OCI-M2 (cell line): ENCODE measurements around the gene CHST2.
"Not testable (repeated sequence)": the region's sequence is repeated elsewhere in the genome, so short reads cannot be mapped to it uniquely, and the experiment has no call there.

ENCODE experiments used
- DNase-seq: peaks from one replicate; lab custom pipeline; 2025; ENCODE audit not compliant: unreplicated experiment; lab: John Stamatoyannopoulos, UW

The CHST2 gene

DNA sequence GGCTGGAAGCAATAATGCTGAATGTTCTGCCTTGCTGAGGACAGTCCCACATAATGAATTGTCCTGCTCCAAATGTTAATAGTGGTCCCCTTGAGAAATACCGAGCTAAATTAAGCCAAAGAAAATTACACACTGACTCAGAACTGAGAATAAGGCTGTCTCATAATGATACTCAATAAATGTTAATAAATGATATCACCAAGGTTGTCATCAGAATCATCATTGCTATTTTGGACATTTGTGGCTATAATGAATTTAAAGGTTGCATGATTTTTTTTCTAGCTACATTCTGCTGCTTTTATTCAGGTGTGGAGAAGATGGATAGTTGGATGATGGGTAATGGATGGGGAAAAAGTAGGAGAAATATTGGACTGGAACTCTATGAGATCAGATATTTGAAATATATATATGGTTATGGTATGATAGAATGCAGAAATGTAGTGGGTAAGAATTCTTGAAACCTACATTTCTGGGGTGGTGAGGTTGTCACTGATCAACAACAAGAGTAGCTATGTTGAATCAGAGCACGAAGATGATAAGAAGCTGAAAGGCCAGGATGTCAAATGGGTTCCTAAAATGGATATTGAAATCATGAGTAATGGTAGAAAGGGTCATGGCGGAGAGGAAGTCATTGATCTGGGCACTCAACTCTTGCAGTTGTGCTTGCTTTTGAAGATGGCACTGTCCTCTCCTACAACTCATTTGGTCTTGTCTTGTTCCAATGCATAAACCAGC is 12.8 kb downstream of the CHST2 start:
- DNase-seq = no peak

DNA sequence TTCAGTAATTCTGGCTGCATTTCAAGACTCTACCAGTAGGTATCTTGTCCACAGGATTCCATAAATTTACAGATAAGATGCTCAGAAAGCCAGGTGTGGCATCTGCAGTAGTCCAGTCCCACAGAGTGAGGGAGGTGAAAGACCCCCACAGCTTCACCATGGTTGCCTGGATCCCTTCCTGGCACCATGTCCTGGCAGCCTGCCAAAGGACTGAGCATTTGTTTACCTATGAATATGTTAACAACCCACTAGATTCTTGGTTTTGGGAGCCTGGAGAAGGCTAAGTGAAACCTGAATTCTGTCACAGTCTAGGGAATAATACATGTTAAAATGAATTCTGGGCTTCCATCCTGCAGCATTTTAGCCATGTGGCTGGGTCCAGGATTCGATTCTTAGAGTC is 14.9 kb downstream of the CHST2 start:
- no peak for DNase-seq

DNA sequence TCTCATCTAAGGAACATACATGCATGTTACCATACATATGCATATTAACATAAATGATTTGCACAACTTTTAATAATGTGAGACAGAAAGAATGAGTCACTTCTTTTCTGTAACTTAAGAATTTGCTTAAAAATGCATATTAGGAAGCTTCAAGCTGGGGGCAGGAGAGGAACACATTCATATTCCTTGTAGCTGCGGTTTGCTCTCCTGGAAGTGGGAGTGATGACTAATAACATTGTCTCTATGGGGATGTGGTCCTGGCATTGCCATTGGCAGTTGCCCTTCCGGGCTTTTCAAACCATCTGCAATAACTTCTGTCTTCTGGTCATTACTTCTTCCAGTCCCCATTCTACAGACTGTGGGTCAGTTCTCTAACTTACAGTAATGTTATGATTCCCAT is 15.6 kb downstream of the CHST2 start:
- no peak for DNase-seq

DNA sequence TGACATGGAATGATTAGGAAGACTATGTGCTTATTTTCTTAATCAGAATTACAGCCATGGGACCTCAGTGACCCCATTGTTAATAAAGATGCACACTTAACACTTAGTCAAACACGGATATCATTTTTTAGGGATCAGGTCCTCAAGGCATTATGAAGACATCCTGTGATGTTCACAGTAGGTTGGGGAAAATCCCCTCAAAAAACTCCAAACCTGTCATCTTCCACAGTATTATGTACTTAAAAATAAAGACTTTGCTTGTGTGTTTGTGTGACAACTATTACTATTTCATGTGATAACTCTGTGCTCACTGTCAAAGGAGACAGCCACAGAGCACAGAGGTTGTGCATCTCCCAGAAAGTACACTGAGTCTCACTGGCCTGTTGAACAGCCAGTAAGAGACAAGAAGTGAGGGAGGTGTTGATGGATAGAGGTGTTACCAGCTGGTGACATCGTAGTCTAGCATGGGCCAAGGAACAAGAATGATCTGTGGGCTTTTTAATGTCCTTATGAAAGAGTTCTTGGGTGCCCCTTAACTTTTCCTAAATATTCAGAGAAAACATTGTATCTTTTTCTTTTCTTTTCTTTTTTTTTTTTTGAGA is 18.0 kb downstream of the CHST2 start:
- no peak for DNase-seq

DNA sequence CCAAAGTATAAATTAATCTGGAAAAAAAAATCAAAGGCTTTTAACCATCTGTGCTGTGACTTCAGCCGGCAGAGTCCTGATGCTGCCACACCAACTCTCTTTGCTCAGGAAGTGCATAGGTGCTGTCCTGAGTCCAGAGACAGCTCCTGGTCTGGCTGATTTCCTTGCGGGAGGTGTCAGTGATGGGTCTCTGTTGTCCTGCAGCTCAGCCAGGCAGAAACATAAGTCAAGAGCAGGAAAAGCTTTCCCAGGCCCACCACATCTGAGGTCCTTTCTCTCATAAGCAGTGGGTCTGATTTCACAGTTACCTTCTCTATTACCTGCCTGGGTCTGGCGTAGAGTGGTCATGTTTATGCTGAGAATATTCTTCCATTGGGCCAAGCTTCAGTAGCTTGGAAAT is 19.4 kb downstream of the CHST2 start:
- DNase-seq = no peak

DNA sequence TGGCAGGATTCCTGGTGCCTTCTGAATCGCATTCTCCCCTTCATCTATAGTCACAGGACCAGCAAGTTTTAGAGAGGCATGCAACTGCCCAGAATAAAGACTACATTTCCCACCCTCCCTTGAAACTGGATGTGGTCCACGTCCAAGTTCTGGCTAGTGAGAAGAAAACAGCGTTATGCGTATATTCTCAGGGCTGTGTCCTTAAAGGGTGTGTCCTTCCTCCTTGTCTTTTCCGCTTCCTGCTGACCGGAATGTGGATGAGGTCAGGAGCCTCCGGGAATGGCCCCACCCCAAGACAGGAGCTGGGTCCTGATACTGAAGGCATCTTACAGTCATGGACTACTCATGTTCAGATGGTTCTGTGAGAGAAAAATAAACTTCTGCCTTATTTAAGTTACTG is 20.2 kb downstream of the CHST2 start:
- no peak for DNase-seq

DNA sequence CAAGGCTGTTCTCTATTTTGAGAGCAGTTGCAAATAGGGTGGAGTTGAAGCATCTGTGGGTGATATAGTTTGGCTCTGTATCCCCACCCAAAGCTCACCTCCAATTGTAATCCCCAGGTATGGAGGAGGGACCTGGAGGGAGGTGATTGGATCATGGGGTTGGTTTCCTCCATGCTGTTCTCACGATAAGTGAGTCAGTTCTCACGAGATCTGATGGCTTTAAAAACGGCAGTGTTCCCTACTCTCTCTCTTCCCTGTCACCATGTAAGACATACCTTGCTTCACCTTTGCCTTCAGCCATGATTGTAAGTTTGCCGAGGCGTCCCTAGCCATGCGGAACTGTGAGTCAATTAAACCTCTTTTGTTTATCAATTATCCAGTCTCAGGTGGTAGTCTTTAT is 21.0 kb downstream of the CHST2 start:
- DNase-seq = no peak

DNA sequence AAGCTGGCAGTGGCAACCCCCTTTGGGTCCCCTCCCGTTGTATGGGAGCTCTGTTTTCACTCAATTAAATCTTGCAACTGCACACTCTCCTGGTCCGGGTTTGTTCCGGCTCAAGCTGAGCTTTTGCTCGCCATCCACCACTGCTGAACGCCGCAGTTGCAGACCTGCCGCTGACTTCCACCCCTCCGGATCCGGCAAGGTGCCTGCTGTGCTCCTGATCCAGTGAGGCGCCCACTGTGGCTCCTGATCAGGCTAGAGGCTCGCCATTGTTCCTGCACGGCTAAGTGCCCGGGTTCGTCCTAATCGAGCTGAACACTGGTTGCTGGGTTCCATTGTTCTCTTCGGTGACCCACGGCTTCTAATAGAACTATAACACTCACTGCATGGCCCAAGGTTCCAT is 22.8 kb downstream of the CHST2 start:
- no peak for DNase-seq

DNA sequence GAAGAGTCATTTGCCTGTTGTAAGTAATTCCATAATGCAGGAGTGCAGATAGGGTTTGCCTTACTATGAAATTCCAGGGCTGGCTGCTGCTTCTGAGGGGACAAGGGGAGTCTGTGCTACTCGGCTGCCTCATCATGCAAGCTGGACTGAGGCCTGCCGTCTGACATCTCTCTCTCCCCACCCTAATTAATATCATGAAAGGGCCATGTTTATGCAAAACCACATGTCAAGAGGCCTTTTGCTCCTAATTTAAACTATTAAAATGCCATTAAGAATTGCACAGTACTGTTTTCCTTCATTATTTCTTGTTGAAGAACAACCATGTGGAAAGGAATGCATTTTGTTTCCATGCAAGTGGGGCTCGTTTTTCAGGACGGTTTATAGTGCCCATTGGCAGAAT is 26.3 kb downstream of the CHST2 start:
- no peak for DNase-seq

DNA sequence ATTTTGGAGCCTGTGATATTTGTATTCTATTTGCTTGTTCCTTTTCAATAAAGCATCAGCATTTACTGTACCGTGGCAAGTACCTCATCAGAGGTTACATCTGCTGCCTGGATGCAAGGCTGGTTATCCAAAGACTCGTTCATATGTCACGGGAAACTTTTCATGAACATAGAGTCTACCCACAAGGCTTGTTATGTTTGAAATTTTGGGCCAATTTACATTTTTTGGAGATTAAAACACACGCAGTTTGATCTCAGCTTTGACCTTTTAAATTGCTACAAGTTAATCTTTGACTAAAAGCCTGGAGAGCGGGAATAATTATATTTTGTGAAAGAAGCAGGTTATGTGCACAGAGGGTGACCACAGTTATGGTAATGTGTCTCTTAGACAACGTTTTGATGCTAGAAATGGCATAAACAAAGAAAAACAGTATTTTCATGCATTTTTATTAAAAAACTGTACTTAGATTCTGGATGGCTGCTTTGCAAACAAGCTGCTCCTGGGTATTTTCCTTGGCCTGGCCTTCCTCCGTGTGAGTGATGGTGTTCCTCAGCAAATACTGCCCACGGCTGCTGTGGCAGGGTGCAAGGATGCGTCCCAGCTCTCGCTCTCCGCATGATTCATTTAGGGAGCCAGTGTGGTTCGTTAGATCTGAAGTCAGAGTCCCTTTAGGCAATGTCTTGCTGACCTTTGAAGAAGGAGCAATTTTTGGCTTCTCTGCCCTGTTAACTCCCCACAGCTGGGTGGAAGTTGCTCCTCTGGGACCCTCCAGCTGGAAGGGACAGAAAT is 27.1 kb downstream of the CHST2 start:
- DNase-seq = no peak

DNA sequence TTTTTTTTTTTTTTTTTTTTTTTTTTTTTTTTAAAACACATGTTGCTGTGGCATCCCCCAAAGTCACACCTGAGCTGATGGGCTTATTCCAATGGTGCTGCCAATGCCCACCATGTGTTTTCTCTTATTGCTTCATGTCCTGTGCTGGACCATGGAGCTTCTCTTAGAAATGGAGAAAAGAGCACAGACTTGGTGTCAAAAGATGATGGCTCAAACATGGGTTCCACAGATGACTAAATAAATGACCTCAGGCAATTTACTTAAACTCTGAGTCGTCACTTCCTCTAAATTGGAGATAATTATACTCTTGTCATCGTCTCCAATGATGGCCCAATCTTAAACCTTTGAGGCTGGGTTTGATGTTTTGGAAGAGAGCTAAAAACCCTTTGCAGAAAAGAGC is 28.1 kb downstream of the CHST2 start:
- DNase-seq = no peak

DNA sequence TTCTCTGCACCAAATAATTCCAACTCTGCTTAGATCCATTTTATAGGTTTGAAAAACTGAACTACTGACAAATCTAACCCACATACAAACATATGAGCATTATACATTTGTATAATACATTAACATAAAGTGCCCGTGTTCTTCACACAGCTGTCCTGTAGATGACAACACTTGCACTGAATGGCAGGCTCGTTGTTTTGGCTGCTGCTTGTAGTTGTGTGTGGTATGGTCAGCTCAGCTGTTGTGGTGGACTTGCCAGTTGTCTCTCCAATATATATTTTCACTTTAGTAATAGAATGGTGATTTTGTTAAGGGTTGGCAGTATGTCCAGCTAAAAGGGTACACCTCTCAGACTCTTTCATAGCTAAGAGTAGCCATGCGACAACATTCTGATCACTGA is 30.5 kb downstream of the CHST2 start:
- no peak for DNase-seq

DNA sequence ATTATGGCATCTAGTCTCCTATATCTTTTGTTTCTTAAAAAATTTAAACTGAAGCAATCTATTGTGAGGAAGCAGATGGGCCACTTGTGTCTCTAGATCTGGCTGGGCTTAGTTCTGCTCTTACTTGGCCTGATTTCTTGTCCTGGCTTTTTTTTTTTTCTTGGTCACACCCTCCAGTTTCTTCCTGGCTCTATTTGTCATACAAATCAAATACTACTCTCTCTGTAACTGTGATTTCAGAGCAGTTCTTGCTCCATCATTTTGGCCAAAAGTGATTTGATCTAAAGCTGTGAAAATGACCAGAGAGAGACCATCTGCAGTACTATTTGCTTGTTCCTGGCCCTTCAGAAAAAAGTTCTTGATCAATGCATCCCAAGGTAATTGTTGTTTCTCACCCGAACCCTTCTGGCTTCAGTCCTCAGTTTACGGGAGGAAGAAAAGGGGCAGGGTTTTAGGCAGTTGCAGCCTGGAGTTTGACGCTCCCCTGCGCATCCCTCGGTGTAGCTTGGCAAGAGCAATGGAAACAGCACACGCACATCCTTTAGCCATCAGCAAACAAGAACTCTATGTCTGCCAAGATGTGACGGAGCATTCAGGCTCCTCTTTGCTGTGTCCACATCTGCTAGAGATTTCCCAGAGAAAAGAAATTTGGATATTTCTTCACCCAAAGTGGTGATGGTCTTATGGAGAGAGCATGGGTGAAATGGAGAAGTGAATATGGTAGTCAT is 31.6 kb downstream of the CHST2 start:
- no peak for DNase-seq

DNA sequence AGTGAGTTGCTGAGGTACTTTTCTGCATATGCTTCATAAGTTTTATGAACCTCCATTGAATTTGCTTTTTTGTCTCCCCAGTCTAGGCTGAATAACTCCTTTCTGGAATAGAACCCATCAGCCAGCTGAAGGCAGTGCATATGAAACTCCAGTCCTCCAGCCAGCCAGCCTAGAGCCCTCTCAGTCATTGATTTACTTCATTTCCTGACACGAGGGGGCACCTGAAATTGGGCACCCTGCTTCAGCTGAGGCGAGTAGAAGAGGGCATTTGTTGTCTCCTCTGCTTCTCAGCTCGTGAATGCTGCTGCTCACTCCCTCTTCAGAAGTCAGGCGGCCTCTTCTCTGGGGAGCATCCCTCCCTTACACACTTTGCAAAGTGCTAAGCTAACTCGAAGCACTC is 32.5 kb downstream of the CHST2 start:
- no peak for DNase-seq

DNA sequence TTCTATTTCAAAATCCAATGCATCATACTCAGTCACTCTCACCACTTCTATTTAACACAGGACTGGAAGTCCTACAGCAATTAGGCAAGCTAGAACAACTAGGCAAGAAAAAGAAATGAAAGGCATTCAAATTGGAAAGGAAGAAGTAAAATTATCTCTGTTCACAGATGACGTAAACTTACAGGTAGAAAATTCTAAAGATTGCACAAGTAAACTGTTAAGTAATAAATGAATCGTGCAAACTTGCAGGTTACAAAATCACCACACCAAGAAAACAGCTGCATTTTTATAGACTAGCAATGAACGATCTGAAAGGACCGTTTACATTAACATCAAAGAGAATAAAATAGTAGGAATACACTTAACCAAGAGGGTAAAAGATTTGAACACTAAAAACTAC is 36.2 kb downstream of the CHST2 start:
- DNase-seq = no peak

DNA sequence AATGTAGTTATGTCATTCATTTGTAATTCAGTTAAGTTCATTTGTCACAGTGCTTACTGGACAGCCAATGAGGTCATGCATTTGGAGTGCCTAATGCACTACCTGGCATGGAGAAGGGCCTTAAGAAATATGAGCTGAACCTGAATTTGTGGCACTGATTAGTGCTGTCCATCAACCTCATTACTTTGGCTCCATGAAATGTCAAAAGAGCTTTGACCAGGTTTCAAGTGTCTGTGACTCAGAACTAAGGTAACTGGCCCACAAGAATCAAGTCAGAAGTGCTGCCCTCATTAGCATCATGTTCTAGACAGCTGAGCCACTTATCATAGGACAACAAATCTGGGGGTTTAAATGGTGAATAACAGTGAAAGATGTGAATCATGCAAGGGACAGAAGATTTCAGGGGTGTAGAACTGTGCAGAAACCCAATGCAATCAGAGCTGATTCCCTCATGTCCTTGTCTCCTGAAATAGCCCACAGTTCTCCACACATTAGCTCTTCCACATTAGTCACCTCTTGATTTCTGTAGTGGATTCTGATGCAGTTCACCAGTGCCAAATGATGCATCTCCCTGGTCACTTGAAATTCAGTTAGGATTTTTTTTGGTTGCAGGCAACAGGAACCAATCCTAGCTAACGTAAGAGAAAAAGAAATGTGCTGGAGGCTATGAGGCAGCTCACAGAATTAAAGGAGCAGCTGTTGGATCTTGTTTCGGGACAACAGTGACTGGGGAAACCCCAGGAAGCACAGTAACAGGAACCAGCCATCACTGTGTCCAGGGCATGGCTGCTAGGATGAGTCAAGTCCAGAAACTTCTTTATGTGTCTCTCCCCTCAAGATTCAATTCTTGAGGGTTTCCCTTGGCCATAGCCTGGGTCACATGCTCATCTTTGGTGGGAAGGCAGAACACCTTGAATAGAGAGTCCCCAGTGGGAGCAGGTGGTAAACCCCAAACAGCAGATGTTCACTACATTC is 38.7 kb downstream of the CHST2 start:
- no peak for DNase-seq

DNA sequence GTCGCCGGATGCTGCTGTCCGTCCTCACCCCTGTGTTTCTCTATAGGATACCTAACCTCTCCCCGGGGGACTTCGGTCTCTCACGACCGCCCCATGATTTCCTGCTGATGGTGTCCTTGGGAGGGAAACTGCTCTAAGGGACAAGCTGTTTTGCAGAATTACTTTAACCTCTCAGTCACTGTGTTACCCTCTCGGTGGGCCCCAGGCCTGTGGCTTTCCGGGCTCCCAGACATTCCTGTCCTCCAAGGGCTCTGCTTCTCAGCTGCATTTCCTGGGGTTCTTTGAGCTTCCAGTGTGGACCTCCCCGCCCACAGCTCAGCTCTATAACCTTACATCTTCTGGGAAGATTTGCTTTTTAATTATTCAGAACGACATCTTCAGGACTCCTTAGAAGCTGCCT is 40.9 kb downstream of the CHST2 start:
- DNase-seq = no peak

DNA sequence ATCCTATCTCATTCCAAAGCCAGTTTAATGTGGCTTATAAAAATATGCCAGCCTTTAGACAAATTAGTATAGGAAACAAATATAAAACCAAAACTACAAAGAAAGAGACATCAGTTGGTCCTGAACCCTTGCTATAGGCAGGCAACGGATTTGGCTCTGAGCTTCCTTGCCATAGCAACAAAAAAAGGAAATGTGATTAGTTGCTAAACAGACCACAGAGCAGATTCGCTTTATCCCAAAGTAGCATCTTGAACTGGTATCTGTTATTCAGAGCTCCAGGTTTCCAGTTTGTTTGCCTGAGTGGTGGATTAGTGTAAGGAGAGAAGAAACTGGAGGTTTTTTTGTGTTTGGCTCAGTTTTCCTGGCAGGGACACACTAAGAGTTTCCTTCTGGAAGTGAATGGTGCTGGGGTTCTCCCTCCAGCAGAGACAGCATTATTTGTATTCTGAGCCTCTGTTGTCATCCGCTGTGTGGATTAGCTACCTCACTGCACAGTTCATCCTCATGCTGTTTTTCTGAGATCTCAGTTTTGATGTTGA is 44.1 kb downstream of the CHST2 start:
- no peak for DNase-seq

DNA sequence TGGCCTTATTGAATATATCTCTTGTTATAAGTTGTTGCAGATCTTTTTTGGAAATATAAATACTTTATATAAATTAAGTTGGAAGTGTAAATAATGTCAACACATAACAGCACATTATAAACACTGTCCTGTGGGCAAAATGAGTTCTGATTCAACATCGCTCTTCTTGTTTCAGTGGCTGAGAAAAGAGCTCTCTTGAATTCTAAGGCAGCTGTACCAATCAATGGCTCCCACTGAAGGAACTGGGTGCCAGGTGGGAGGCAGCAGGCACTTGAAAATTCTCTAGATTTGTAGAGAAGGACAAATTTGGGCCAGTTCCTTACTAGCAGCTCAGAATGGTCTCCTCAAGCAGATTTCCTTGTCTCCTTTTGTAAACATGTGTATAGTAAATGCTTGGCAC is 45.6 kb downstream of the CHST2 start:
- DNase-seq = no peak

DNA sequence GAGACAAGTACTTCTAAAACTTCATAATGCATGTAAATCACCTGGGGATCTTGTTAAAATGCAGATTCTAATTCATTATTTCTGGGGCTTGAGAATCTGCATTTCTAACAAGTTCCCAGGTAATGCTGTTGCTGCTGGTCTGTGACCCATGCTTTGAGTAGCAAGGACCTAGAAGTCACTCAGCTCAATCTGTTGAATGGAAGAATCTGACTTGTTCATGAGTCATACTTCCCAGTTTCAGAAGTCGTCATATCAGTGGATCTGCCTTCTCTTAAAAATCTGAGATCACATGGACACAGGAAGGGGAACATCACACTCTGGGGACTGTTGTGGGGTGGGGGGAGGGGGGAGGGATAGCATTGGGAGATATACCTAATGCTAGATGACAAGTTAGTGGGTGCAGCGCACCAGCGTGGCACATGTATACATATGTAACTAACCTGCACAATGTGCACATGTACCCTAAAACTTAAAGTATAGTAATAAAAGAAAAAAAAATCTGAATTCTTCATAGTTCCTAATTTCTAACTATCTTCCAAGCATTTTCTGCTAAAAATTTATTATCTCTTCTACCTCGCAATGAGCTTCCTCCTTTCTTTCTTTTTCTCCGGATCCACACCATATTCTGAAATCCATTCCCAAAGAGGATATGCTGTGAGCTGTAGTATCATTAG is 46.2 kb downstream of the CHST2 start:
- not testable (repeated sequence) for DNase-seq
